PC-3 (cell line): ENCODE measurements around the gene DPH1.

Experiments used
- EZH2 ChIP-seq: fragments of 300-600 bp; sonication (generic); IDR thresholded peaks from one replicate; pipeline ENCODE4 v1.6.1; 2017; ENCODE audit warnings: antibody characterized with exemption, mild to moderate bottlenecking, low read length; ENCODE audit not compliant: unreplicated experiment
- TF ChIP-seq, protein P1 (sequence below): fragments of 300-600 bp; sonication (generic); conservative IDR thresholded peaks from 2 replicates; pipeline ENCODE4 v1.5.1; 2017; ENCODE audit warnings: antibody characterized with exemption, low read depth, mild to moderate bottlenecking, low read length

- TF ChIP-seq, protein P1, sequence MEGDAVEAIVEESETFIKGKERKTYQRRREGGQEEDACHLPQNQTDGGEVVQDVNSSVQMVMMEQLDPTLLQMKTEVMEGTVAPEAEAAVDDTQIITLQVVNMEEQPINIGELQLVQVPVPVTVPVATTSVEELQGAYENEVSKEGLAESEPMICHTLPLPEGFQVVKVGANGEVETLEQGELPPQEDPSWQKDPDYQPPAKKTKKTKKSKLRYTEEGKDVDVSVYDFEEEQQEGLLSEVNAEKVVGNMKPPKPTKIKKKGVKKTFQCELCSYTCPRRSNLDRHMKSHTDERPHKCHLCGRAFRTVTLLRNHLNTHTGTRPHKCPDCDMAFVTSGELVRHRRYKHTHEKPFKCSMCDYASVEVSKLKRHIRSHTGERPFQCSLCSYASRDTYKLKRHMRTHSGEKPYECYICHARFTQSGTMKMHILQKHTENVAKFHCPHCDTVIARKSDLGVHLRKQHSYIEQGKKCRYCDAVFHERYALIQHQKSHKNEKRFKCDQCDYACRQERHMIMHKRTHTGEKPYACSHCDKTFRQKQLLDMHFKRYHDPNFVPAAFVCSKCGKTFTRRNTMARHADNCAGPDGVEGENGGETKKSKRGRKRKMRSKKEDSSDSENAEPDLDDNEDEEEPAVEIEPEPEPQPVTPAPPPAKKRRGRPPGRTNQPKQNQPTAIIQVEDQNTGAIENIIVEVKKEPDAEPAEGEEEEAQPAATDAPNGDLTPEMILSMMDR, result no peak
- TF ChIP-seq EZH2, result no peak
Measured at GRCh38 chr17:2017274-2017941, 12.5 kb upstream of the DPH1 start.
